ENCODE results near the gene DYNLRB1. TPM values are rescaled to one million over a fixed set of nuclear protein-coding genes. Genes with fewer than 3 reads are reported as not detected.

DYNLRB1 gene
- total RNA-seq, 2 experiments from 2014 or later: 66.6 to 70.9 TPM

DNA sequence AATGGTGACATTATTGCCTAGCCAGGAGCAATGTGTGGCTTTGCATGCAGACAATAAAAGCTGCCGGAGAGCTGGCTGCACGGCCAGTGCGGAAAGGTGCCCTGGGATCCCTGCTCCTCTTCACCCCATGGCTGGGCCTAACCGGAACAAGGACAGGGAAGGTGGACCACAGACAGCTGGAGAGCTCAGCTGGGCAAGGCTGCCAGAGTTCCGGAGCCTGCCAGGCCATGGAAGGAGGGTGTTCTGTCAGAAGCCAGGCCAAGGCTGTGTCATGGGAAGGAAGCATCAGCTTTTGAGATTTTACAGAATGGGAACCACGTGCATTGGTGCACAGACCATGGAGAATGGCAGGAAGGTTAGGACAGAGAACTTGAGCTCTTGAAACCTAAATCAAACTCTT is 67.3 kb downstream of the DYNLRB1 start:
- no peaks in the 10 kb centered on the region for H3K9me3 Mint-ChIP-seq
- no peak overlapping the region for H3K4me3 Mint-ChIP-seq
- TF ChIP-seq, protein P1, sequence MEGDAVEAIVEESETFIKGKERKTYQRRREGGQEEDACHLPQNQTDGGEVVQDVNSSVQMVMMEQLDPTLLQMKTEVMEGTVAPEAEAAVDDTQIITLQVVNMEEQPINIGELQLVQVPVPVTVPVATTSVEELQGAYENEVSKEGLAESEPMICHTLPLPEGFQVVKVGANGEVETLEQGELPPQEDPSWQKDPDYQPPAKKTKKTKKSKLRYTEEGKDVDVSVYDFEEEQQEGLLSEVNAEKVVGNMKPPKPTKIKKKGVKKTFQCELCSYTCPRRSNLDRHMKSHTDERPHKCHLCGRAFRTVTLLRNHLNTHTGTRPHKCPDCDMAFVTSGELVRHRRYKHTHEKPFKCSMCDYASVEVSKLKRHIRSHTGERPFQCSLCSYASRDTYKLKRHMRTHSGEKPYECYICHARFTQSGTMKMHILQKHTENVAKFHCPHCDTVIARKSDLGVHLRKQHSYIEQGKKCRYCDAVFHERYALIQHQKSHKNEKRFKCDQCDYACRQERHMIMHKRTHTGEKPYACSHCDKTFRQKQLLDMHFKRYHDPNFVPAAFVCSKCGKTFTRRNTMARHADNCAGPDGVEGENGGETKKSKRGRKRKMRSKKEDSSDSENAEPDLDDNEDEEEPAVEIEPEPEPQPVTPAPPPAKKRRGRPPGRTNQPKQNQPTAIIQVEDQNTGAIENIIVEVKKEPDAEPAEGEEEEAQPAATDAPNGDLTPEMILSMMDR (IDR thresholded peaks at IDR 0.05): no peak
- ChIA-PET POLR2A (interaction anchor here (0.8 to 1.1 kb wide), 2 partner anchors 19 to 22 kb away, joined by 3 read pairs; no protein-coding TSS in a partner anchor), CTCF (interaction anchor here (1.3 to 1.9 kb wide), 2 partner anchors 120 to 124 kb away, joined by 4 to 5 read pairs; partner anchors contain the start of gene TP53INP2)
- intact Hi-C loops (cut with micrococcal nuclease): no loop called here
- no peak for ATAC-seq
- no peak for DNase-seq
- H3K27me3 Mint-ChIP-seq: no peaks in the 10 kb centered on the region
- H3K27ac Mint-ChIP-seq: no peak overlapping the region
- peaks cover 23% of the 10 kb centered on the region for H3K4me1 Mint-ChIP-seq (ENCODE audit: low read depth)
- peaks cover 9% of the 10 kb centered on the region for H3K36me3 Mint-ChIP-seq (ENCODE audit: low read depth)

DNA sequence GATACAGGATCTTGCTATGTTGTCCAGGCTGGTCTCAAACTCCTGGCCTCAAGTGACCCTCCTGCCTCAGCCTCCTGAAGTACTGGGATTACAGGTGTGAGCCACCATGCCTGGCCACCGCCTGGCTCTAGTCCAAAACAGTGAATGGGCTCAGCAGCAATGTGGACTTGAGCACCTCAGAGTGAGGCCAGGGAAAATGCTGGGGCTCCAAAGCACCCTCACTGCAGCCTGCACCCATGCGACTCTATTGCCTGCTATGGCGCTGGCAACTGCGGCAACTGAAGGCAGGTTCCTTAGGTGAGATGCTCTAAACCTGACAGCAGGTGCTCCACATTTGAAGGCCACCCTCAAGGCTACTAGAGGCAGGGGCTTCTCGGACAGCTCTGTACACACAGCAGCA is 68.8 kb downstream of the DYNLRB1 start:
- no peak overlapping the region for H3K27ac Mint-ChIP-seq
- ChIA-PET POLR2A (interaction anchor here (1.5 kb wide), 1 partner anchor 8 kb away, joined by 5 read pairs; no protein-coding TSS in a partner anchor), CTCF (no interaction called here)
- TF ChIP-seq, protein P1 (IDR thresholded peaks at IDR 0.05): no peak
- no peak for DNase-seq
- H3K27me3 Mint-ChIP-seq: no peaks in the 10 kb centered on the region
- intact Hi-C loops (cut with micrococcal nuclease): no loop called here
- ATAC-seq: no peak
- H3K4me1 Mint-ChIP-seq (ENCODE audit: low read depth): peaks cover 23% of the 10 kb centered on the region
- H3K9me3 Mint-ChIP-seq: no peaks in the 10 kb centered on the region
- H3K4me3 Mint-ChIP-seq: no peak overlapping the region
- H3K36me3 Mint-ChIP-seq (ENCODE audit: low read depth): peaks cover 9% of the 10 kb centered on the region

GRCh38 chr20:34586488-34587163 is 70.4 kb downstream of the DYNLRB1 start:
- no peaks in the 10 kb centered on the region for H3K9me3 Mint-ChIP-seq
- CTCF ChIA-PET: interaction anchor here (1.6 kb wide), 1 partner anchor 50 kb away, joined by 3 read pairs; no protein-coding TSS in a partner anchor
- peaks cover 3% of the 10 kb centered on the region for H3K36me3 Mint-ChIP-seq (ENCODE audit: low read depth)

More at GRCh38 chr20:34586488-34587163, 70.4 kb downstream of the DYNLRB1 start:
- TF ChIP-seq, protein P1 (IDR thresholded peaks at IDR 0.05): no peak
- ATAC-seq (no peak), DNase-seq (no peak)
- peaks cover 7% of the 10 kb centered on the region for H3K4me1 Mint-ChIP-seq (ENCODE audit: low read depth)
- no peak overlapping the region for H3K4me3 Mint-ChIP-seq
- intact Hi-C loops (cut with micrococcal nuclease): no loop called here
- POLR2A ChIA-PET: no interaction called here
- no peak overlapping the region for H3K27ac Mint-ChIP-seq
- H3K27me3 Mint-ChIP-seq: no peaks in the 10 kb centered on the region

Other genes starting within 250 kb of the DYNLRB1 start
- gene AHCY, start 213.1 kb upstream of the DYNLRB1 start, total RNA-seq: 100 to 1,000 TPM; 256 to 258 TPM
- gene ITCH, start 153.1 kb upstream of the DYNLRB1 start, total RNA-seq: 10 to 100 TPM; 46.0 to 51.8 TPM
- 1 to 10 TPM in 1 of 2 experiments, under 1 TPM in 1; 0.92 to 1.0 TPM for gene MAP1LC3A, start 42.3 kb downstream of the DYNLRB1 start, total RNA-seq
- gene PIGU, start 160.7 kb downstream of the DYNLRB1 start, total RNA-seq: 10 to 100 TPM; 19.4 to 20.9 TPM
- 1 to 10 TPM; 4.0 to 4.6 TPM for gene TP53INP2, start 187.9 kb downstream of the DYNLRB1 start, total RNA-seq

Data from activated CD8-positive, alpha-beta T cell treated with anti-CD3 and anti-CD28 coated beads for 36 hours (primary cell).